Non-pigmented ciliary epithelial cell (primary cell): ENCODE data around the gene RIMKLB.
"Not testable (repeated sequence)": the region's sequence is repeated elsewhere in the genome, so short reads cannot be mapped to it uniquely, and the experiment has no call there.

Experiments
- DNase-seq: peaks from one replicate; pipeline ENCODE4 v3.0.0-alpha.2; 2010; ENCODE audit warnings: low read depth

The RIMKLB gene

DNA sequence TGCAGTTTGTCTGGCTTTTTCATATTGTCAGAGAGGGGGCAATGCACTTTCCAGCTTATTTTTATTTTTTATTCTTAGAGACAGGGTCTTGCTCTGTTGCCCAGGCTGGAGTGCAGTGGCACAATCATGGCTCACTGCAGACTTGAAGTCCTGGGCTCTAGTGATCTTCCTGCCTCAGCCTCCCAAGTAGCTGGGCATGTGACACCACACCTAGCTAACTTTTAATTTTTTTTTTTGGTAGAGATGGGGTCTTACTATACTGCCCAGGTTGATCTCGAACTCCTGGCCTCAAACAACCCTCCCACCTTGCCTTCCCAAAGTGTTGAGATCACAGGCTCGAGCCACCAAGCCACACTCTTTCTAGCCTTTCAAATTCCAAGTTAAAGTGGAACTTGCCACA lies 120.7 kb downstream of the RIMKLB start:
- DNase-seq: no peak

DNA sequence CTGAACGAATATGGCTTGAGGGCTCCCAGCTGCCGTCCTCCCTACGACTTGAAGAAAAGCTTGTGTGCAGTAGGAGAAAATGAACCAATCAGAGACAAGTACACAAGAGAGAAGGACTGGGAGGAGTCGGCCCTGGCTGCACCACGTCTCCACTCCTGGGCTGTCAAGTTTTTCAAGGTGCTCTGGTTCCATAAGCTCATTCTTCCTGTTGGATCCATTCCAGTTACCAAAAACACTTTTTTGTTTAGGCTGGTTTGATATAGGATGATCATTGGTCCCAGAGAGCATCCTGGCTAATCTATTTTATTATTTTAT lies 121.8 kb downstream of the RIMKLB start:
- no peak for DNase-seq

DNA sequence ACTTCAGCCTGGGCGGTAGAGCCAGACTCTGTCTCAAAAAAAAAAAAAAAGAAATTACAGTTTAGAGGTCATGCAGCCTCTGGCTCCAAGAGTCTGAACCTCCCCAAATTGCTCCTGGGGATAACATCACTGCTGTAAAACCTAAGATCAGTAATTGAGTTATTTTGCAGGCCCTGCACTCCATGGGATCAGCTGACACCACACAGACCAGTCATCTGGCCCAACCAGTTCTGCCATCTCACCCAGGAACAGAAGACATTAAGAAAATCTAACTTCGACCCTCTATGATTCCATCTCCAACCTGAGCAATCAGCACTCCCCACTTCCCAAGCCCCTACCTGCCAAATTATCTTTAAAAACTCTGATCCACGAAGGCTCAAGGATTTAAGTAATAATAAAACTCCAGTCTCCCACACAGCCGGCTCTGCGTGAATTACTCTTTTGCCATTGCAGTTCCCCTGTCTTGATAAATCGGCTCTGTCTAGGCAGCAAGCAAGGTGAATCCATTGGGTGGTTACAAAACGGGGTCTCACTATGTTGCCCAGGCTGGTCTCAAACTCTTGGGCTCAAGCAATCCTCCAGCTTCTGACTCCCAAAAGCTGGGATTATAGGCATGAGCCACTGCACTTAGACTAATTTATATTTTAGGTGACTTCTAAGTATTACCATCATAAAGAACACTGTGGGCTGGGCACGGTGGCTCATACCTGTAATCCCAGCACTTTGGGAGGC lies 123.1 kb downstream of the RIMKLB start:
- not testable (repeated sequence) for DNase-seq

DNA sequence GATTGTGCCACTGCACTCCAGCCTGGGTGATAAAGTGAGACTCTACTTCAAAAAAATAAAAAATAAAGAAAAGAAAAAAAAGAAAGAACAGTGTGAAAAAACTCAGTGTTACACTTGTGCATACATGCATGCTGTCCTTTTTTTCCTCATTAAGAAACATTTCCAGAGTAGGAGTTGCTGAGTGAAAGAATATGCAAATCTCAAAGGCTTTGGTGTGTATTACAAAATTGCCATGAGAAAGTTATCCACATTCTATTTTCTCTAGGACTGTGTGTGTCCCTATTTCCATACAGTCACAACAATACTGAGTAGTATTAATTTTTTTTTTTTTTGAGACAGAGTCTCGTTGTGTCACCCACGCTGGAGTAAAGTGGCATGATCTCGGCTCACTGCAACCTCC lies 123.8 kb downstream of the RIMKLB start:
- DNase-seq: no peak

DNA sequence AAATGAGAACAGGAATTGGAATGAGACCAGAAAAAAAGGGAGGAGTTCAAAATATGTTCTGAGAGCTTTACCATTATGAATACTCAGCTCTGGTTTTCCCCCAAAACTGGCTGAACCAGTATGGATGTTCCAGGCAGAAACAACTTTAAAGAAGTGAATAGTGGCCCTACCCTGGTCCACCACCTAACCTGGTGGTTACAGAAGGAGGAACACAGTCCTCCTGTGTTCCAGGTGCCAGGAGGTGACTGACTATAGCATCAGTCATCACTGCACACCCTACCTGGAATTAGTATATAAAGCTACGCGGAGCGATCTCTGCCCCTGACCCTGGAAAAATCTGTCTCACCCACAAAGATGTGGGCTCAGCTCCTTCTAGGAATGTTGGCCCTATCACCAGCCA lies 124.5 kb downstream of the RIMKLB start, which contains the start of gene A2ML1:
Gene A2ML1, plus strand, starts transcription at position 324 of the 400 bp plus-strand sequence. Its CDS starts 31 bp downstream, at position 355.
- no peak for DNase-seq

DNA sequence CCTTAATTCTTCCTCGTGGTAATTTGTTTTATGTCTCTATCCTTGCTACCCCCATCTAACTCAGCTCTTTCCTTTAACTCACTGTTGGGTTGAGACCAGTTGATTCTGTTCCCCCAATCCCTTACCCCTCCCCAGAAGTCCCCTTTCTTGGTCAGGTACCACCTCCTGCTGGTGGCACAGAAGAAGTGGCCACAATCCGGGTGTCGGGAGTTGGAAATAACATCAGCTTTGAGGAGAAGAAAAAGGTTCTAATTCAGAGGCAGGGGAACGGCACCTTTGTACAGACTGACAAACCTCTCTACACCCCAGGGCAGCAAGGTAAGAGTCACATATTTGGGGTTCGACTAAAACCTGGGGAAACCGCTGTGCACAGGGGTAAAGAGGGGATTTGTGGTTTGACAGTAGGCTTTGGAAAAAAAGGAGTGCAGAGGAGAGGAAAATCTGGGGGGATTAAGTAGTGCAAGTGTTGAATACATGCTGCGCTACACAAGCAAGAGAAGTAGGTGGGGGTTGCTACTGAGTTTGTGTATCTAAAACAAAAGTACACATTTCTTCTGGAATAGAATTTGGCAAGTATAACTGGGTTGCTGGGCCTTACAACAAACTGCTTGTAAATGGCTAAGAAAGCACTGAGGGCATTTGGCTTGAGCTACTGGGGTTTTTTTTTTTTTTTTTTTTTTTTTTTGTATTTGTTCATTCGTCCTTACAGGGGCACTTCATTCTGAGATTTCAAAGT lies 125.9 kb downstream of the RIMKLB start:
- DNase-seq: no peak

DNA sequence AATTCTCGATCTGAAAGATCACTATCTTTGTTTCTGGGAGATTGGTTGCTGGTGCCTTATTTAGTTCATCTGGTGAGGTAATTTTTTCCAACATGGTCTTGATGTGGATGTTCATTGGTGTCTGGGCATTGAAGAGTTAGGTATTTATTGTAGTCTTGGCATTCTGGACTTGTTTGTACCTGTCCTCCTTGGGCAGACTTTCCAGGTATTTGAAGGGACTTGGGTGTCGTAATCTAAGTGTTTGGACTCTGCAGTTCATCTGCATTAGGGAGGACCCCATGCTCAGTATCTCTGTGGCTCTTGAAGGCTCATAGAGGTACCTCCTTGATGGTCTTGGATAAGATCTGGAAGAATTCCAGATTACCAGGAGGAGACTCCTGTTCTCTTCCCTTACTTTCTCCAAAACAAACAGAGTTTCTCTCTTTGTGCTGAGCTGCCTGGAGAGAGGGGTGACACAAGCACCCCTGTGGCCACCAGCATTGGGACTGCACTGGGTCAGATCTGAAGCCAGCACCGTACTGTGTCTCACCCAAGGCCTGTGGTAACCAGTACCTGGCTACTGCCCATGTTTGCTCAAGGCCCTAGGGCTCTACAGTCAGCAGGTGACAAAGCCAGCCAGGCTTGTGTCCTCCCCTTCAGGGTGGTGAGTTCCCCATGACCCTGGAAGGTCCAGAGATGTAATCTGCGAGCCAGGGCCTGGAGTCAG lies 129.9 kb downstream of the RIMKLB start:
- no peak for DNase-seq

DNA sequence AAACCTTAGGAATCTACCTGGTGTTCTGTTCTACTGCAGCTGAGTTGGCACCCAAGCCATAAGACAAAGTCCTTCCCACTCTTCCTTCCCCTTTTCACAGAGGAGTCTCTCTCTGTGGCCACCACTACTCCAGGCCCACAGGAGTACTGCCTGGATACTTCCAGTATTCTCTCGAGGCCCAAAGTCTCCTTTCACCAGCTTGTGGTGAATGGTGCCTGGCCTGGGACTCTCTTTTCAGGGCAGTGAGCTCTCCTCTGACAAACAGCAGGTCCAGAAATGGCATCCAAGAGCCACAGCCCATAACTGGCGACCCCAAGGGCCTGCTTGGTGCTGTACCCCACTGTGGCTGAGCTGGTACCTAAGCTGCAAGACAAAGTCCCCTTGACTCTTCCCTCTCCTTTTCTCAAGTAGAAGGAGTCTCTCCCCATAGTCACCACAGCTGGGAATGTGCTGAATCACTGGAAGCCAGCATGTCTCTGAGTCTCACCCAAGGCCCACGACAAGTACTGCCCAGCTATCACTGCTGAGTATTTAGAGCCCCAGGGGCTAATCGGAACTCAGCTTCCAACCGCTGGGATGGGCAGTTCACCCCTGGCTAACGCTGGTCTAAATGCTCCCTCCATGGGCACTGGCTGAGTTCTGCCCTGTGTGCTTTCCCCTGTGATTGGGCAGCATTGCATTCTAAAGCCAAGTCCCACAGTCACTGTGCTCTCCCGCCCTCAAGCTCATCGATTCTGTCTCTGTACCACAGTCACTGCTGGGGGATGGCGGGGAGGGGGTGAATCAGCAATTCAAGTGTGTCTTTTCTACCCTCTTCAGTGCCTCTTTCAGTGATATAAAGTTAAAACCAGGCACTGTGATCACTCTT lies 130.7 kb downstream of the RIMKLB start:
- no peak for DNase-seq

DNA sequence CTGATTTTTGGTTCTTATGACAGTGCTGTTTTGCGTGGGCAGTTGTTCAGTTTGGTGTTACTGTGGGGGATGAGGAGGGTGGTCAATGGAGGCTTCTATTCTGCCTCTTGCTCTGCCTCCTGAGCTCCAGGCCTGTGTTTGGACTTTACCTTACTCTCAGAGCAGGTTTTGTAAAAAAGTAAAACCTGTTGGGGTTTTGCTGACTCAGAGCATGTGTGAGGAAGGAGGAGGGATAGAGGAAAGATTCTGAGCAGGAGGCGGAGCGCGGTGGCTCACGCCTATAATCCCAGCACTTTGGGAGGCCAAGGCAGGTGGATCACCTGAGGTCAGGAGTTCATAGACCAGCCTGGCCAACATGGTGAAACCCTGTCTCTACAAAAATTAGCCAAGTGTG lies 131.3 kb downstream of the RIMKLB start:
- DNase-seq: no peak

DNA sequence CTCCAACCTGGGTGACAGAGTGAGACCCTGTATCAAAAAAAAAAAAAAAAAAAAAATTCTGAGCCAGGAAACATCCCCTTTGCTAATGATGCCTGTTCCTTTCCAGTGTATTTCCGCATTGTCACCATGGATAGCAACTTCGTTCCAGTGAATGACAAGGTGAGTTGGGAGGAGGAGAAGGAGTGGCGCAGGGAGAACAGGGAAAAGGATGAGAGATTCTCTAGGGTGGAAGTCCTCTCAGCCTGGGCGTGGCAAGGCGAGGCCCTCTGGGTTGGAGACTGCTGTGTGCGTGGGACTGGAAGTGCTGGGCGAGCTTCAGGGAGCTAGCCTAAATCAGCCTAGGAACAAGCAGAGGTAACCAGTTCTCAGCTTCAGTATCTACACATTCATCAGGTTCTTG lies 131.8 kb downstream of the RIMKLB start:
- no peak for DNase-seq

DNA sequence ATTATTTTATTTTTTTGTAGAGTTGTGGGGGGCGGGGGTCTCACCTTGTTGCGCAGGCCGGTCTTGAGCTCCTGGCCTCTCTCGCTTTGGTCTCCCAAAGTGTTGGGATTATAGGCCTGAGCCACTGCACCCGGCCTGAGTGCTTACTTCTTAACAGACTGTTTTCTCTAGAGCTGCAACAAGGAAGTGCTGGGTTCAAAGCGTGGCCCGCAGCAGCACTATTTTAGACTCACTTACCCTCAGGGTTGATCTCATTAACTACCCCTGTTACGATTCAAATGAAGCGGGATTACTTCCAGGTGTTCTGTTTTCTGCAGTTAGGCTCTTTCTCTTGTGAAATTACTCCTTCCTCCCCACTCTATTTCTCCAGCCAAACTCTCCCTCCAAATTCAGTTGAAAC lies 133.3 kb downstream of the RIMKLB start:
- no peak for DNase-seq

DNA sequence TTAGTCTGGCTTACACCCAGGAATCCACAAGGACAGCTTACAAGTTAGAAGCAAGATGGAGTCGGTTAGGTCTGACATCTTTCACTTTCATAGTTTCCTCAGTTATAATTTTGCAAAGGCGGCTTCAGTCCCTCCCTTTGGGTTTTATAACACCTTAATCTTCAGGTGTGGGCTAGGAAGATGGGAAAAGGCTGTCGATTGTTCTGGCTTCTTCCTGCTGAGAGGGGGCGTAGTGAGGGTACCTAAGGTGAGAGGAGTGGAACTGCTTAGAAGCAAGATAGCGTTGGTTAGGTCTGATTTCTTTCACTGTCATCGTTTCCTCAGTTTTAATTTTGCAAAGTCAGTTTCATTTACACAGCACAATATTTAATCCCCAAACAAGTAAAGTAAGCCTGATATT lies 134.7 kb downstream of the RIMKLB start:
- DNase-seq: no peak
